ENCODE measurements around the gene SLC18A2.
"Not testable (repeated sequence)": the region's sequence is repeated elsewhere in the genome, so short reads cannot be mapped to it uniquely, and the experiment has no call there.

Gene SLC18A2

DNA sequence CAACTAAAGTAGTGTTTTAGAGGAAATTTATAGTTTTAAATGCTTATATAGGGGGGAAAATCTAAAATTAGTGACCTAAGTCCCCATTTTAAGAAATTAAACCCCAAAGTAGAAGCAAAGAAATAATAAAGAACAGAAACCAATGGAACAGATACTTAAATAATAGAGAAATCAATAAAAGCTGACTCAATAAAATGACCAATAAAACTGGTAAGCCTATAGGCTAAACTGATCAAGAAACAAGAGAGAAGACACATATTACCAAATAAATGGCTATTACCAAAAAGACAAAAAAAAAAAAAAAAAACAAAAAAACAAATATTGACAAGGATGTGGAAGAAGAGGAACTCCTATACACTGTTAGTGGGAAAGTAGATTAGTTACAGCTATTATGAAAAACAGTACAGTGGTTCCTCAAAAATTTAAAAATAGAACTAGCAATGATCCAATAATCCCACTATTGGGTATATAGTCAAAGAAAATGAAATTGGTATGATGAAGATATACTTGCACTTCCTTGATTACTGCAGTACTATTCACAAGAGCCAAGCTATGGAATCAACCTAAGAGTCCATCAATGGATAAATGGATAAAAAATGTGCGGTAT lies 53.2 kb downstream of the SLC18A2 start:
- H3K36me3 ChIP-seq (ENCODE audit: control insufficient read depth, insufficient read depth, low read length) = peaks cover 11% of the 10 kb centered on the region
- H3K27me3 ChIP-seq (ENCODE audit: control insufficient read depth, insufficient read depth, low read length) = no peaks in the 10 kb centered on the region
- no peaks in the 10 kb centered on the region for H3K4me1 ChIP-seq (ENCODE audit: control insufficient read depth, insufficient read depth, low read length)
- no peaks in the 10 kb centered on the region for H3K9me3 ChIP-seq (ENCODE audit: control insufficient read depth, insufficient read depth, low read length)
- no peak overlapping the region for H3K4me3 ChIP-seq (ENCODE audit: low read depth, low read length)
- no peak overlapping the region for H3K9ac ChIP-seq (ENCODE audit: low read depth, low read length)
- H3K27ac ChIP-seq (ENCODE audit: low read depth, low read length) = no peak overlapping the region

GRCh38 chr10:117294735-117295134 lies 53.8 kb downstream of the SLC18A2 start:
- Histone ChIP-seq H3K4me3 (ENCODE audit: low read depth, low read length) (no peak overlapping the region), H3K9me3 (ENCODE audit: control insufficient read depth, insufficient read depth, low read length) (no peaks in the 10 kb centered on the region), H3K36me3 (ENCODE audit: control insufficient read depth, insufficient read depth, low read length) (peaks cover 5% of the 10 kb centered on the region; the same call in 1 of the 2 replicates), H3K4me1 (ENCODE audit: control insufficient read depth, insufficient read depth, low read length) (no peaks in the 10 kb centered on the region), H3K27me3 (ENCODE audit: control insufficient read depth, insufficient read depth, low read length) (no peaks in the 10 kb centered on the region), H3K27ac (ENCODE audit: low read depth, low read length) (no peak overlapping the region), H3K9ac (ENCODE audit: low read depth, low read length) (no peak overlapping the region)

- Histone ChIP-seq H3K4me3 (ENCODE audit: low read depth, low read length) (no peak overlapping the region), H3K4me1 (ENCODE audit: control insufficient read depth, insufficient read depth, low read length) (no peaks in the 10 kb centered on the region), H3K9ac (ENCODE audit: low read depth, low read length) (no peak overlapping the region), H3K27ac (ENCODE audit: low read depth, low read length) (no peak overlapping the region), H3K36me3 (ENCODE audit: control insufficient read depth, insufficient read depth, low read length) (no peaks in the 10 kb centered on the region), H3K27me3 (ENCODE audit: control insufficient read depth, insufficient read depth, low read length) (no peaks in the 10 kb centered on the region), H3K9me3 (ENCODE audit: control insufficient read depth, insufficient read depth, low read length) (no peaks in the 10 kb centered on the region)
Measured at GRCh38 chr10:117298219-117298618, 57.3 kb downstream of the SLC18A2 start.

- Histone ChIP-seq H3K4me3 (ENCODE audit: low read depth, low read length) (no peak overlapping the region), H3K27ac (ENCODE audit: low read depth, low read length) (no peak overlapping the region), H3K9me3 (ENCODE audit: control insufficient read depth, insufficient read depth, low read length) (peaks cover 4% of the 10 kb centered on the region; the same call in 1 of the 2 replicates), H3K27me3 (ENCODE audit: control insufficient read depth, insufficient read depth, low read length) (no peaks in the 10 kb centered on the region), H3K4me1 (ENCODE audit: control insufficient read depth, insufficient read depth, low read length) (no peaks in the 10 kb centered on the region), H3K36me3 (ENCODE audit: control insufficient read depth, insufficient read depth, low read length) (no peaks in the 10 kb centered on the region), H3K9ac (ENCODE audit: low read depth, low read length) (no peak overlapping the region)
Measured at GRCh38 chr10:117299435-117299834, 58.5 kb downstream of the SLC18A2 start.

GRCh38 chr10:117300671-117301070 lies 59.8 kb downstream of the SLC18A2 start:
- H3K9me3 ChIP-seq (ENCODE audit: control insufficient read depth, insufficient read depth, low read length) = peaks cover 6% of the 10 kb centered on the region; the same call in 1 of the 2 replicates
- no peak overlapping the region for H3K27ac ChIP-seq (ENCODE audit: low read depth, low read length)
- H3K9ac ChIP-seq (ENCODE audit: low read depth, low read length) = no peak overlapping the region
- H3K4me1 ChIP-seq (ENCODE audit: control insufficient read depth, insufficient read depth, low read length) = no peaks in the 10 kb centered on the region
- no peaks in the 10 kb centered on the region for H3K36me3 ChIP-seq (ENCODE audit: control insufficient read depth, insufficient read depth, low read length)
- no peaks in the 10 kb centered on the region for H3K27me3 ChIP-seq (ENCODE audit: control insufficient read depth, insufficient read depth, low read length)
- H3K4me3 ChIP-seq (ENCODE audit: low read depth, low read length) = no peak overlapping the region

DNA sequence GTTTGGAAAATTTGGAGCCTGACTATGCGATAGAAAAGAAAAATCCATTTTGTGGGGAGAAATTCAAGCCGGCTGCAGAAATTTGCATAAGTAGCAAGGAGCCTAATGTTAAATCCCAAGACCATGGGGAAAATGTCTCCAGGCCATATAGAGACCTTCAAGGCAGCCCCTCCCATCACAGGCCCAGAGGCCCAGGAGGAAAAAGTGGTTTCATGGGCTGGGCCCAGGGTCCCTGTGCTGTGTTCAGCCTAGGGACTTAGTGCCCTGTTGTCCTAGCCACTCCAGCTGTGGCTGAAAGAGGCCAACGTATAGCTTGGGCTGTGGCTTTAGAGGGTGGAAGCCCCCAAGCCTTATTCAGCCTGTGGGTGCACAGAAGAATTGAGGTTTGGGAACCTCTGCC lies 62.5 kb downstream of the SLC18A2 start:
- H3K9ac ChIP-seq (ENCODE audit: low read depth, low read length); H3K4me3 ChIP-seq (ENCODE audit: low read depth, low read length); H3K9me3 ChIP-seq (ENCODE audit: control insufficient read depth, insufficient read depth, low read length); H3K27me3 ChIP-seq (ENCODE audit: control insufficient read depth, insufficient read depth, low read length); H3K36me3 ChIP-seq (ENCODE audit: control insufficient read depth, insufficient read depth, low read length); H3K4me1 ChIP-seq (ENCODE audit: control insufficient read depth, insufficient read depth, low read length); H3K27ac ChIP-seq (ENCODE audit: low read depth, low read length): not testable (repeated sequence)

GRCh38 chr10:117306674-117307073 lies 65.8 kb downstream of the SLC18A2 start:
- Histone ChIP-seq H3K27me3 (ENCODE audit: control insufficient read depth, insufficient read depth, low read length) (no peaks in the 10 kb centered on the region), H3K36me3 (ENCODE audit: control insufficient read depth, insufficient read depth, low read length) (no peaks in the 10 kb centered on the region), H3K4me3 (ENCODE audit: low read depth, low read length) (no peak overlapping the region), H3K27ac (ENCODE audit: low read depth, low read length) (no peak overlapping the region), H3K4me1 (ENCODE audit: control insufficient read depth, insufficient read depth, low read length) (no peaks in the 10 kb centered on the region), H3K9me3 (ENCODE audit: control insufficient read depth, insufficient read depth, low read length) (peaks cover 9% of the 10 kb centered on the region; the same call in 1 of the 2 replicates), H3K9ac (ENCODE audit: low read depth, low read length) (no peak overlapping the region)

DNA sequence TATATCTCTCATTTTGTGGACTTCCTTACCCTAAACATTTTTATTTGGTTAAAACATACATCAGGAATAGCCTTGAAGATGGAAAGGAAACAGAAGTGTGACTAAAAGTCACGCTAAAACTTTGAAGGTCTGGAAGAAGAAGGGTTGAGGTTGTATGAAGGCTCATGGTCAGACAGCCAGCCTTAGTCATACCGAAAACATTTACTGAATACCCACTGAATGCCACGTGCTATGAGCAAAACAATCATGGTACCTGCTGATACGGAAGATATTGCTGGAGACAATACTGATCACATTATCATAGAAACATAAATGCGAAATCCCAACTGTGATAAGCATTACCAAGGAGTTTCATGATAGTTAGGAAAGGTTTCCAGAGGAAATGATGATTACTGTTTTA lies 70.3 kb downstream of the SLC18A2 start:
- Histone ChIP-seq H3K4me3 (ENCODE audit: low read depth, low read length) (no peak overlapping the region), H3K27me3 (ENCODE audit: control insufficient read depth, insufficient read depth, low read length) (no peaks in the 10 kb centered on the region), H3K9ac (ENCODE audit: low read depth, low read length) (no peak overlapping the region), H3K4me1 (ENCODE audit: control insufficient read depth, insufficient read depth, low read length) (no peaks in the 10 kb centered on the region), H3K27ac (ENCODE audit: low read depth, low read length) (no peak overlapping the region), H3K36me3 (ENCODE audit: control insufficient read depth, insufficient read depth, low read length) (peaks cover 5% of the 10 kb centered on the region), H3K9me3 (ENCODE audit: control insufficient read depth, insufficient read depth, low read length) (no peaks in the 10 kb centered on the region)

GRCh38 chr10:117312430-117312829 lies 71.5 kb downstream of the SLC18A2 start:
- Histone ChIP-seq H3K4me1 (ENCODE audit: control insufficient read depth, insufficient read depth, low read length) (no peaks in the 10 kb centered on the region), H3K27me3 (ENCODE audit: control insufficient read depth, insufficient read depth, low read length) (no peaks in the 10 kb centered on the region), H3K4me3 (ENCODE audit: low read depth, low read length) (no peak overlapping the region), H3K9ac (ENCODE audit: low read depth, low read length) (no peak overlapping the region), H3K27ac (ENCODE audit: low read depth, low read length) (no peak overlapping the region), H3K9me3 (ENCODE audit: control insufficient read depth, insufficient read depth, low read length) (no peaks in the 10 kb centered on the region), H3K36me3 (ENCODE audit: control insufficient read depth, insufficient read depth, low read length) (peaks cover 5% of the 10 kb centered on the region)

DNA sequence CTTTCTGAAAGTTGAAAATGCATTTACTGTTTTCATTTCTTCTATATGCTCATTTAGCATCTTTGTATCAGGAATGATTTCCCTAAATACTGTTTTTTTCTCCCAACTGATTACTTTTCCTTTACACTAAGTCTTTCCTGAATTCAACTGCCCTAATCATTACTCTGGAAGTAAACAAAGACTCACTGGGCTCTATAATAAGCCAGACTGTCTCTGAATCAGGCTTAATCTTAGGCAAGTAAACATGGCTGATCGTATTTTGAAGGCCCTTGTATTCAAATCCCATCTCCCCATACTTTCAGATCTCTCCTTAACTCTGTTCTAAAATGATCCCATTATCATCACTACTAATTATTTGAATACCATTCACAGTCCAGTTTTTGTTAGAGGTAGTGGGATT lies 72.7 kb downstream of the SLC18A2 start:
- Histone ChIP-seq H3K36me3 (ENCODE audit: control insufficient read depth, insufficient read depth, low read length) (peaks cover 10% of the 10 kb centered on the region), H3K27ac (ENCODE audit: low read depth, low read length) (no peak overlapping the region), H3K4me1 (ENCODE audit: control insufficient read depth, insufficient read depth, low read length) (no peaks in the 10 kb centered on the region), H3K9ac (ENCODE audit: low read depth, low read length) (no peak overlapping the region), H3K4me3 (ENCODE audit: low read depth, low read length) (no peak overlapping the region), H3K27me3 (ENCODE audit: control insufficient read depth, insufficient read depth, low read length) (no peaks in the 10 kb centered on the region), H3K9me3 (ENCODE audit: control insufficient read depth, insufficient read depth, low read length) (no peaks in the 10 kb centered on the region)

DNA sequence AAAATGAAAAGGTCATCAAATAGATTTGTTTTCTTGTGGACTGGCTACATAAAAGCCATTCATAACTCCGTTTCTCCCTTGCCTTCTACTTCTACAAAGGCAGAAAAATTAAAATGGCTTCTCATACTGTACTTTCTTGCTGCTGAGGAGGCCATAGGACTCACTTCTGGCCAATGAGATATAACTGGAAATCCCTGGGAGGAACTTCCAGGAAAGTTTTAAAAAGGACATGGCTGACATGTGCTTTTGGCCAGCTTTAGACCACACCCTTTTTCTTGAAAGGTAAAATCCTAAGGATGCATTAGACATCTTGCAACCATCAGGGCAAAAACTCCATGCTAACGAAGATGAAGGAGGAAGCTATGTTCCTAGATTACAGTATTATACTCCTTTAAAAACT lies 75.8 kb downstream of the SLC18A2 start:
- no peak overlapping the region for H3K4me3 ChIP-seq (ENCODE audit: low read depth, low read length)
- no peaks in the 10 kb centered on the region for H3K27me3 ChIP-seq (ENCODE audit: control insufficient read depth, insufficient read depth, low read length)
- H3K36me3 ChIP-seq (ENCODE audit: control insufficient read depth, insufficient read depth, low read length) = peaks cover 10% of the 10 kb centered on the region
- H3K9me3 ChIP-seq (ENCODE audit: control insufficient read depth, insufficient read depth, low read length) = no peaks in the 10 kb centered on the region
- no peak overlapping the region for H3K27ac ChIP-seq (ENCODE audit: low read depth, low read length)
- no peaks in the 10 kb centered on the region for H3K4me1 ChIP-seq (ENCODE audit: control insufficient read depth, insufficient read depth, low read length)
- no peak overlapping the region for H3K9ac ChIP-seq (ENCODE audit: low read depth, low read length)

Data from HUES48 (cell line).